HG03025 (cell line): ENCODE data around the gene LYPD5.
A peak's percentile ranks its signal among the peaks of the same experiment; 100 is the strongest.
"Not testable (repeated sequence)": the region's sequence is repeated elsewhere in the genome, so short reads cannot be mapped to it uniquely, and the experiment has no call there.

Experiments used
- ATAC-seq: cut with Tn5 transposase; IDR thresholded peaks from one replicate; pipeline ENCODE4 v1.9.1; 2021; ENCODE audit warnings: mild to moderate bottlenecking, moderate library complexity; ENCODE audit not compliant: unreplicated experiment, low FRiP score

The LYPD5 gene, protein sequence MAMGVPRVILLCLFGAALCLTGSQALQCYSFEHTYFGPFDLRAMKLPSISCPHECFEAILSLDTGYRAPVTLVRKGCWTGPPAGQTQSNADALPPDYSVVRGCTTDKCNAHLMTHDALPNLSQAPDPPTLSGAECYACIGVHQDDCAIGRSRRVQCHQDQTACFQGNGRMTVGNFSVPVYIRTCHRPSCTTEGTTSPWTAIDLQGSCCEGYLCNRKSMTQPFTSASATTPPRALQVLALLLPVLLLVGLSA

DNA sequence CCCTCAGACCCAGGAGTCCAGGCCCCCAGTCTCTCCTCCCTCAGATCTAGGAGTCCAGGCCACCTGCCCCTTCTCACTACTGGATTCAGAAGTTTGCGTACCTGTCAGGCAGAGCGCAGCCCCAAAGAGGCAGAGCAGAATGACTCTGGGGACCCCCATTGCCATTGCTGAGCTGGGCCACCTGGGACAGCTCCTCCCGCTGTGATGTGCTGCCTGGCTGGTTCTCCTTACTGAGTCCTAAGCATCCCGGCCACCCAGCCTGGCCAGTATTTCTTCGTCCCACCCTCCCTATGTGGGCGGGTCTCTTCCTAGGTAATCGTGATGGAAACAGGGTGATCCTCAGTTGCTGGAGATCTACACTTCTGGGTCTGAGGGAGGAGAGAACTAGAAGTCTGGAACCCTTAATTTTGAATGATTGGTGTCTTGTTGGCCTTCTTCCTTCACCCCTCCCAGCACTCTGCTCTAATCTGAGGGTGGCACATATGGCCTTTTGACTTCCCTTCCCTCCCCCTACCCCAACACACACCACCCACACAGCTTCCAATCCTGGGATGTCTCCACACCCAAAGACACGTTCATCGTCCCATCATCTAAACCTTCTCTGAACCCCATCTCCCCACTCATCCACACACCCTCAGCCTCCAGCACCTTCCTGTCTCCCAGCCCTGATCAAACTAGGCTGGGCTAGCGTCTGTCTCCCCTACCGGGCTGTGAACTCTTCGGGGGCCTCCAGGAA, at the start of gene LYPD5:
LYPD5 (minus strand) TSS at position 232 of the 736 bp plus-strand sequence; CDS start at position 165, 67 bp downstream.
- ATAC-seq, result no peak

DNA sequence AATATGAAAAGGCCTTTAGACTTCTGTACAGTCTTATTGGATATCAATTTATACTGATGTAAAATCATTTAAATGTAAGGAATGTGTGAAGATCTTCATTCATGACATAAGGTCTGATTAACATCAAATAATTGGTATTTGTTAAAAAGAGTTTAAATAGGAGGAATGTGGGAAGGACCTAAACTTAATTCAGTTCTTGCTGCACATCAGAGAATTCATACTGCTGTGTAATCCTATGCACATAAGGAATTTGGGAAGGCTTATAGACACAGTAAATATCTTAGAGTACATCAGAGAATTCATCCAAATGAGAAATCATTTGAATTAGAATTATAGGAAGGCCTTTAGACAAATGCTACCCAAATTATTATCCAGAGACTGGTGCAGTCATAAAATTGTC, 46.6 kb upstream of the LYPD5 start:
- ATAC-seq, result no peak

DNA sequence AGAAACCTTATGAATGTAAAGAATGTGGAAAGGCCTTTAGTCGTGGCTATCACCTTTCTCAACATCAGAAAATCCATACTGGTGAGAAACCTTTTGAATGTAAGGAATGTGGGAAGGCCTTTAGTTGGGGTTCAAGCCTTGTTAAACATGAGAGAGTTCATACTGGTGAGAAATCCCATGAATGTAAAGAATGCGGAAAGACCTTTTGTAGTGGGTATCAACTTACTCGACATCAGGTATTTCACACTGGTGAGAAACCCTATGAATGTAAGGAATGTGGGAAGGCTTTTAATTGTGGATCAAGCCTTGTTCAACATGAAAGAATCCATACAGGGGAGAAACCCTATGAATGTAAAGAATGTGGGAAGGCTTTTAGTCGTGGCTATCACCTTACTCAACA, 45.6 kb upstream of the LYPD5 start:
- no peak for ATAC-seq

DNA sequence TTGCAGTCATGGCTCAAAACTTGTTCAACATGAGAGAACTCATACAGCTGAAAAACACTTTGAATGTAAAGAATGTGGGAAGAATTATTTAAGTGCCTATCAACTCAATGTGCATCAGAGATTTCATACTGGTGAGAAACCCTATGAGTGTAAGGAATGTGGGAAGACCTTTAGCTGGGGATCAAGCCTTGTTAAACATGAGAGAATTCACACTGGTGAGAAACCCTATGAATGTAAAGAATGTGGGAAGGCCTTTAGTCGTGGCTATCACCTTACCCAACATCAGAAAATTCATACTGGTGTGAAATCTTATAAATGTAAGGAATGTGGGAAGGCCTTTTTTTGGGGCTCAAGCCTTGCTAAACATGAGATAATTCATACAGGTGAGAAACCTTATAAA, 45.0 kb upstream of the LYPD5 start:
- no peak for ATAC-seq

DNA sequence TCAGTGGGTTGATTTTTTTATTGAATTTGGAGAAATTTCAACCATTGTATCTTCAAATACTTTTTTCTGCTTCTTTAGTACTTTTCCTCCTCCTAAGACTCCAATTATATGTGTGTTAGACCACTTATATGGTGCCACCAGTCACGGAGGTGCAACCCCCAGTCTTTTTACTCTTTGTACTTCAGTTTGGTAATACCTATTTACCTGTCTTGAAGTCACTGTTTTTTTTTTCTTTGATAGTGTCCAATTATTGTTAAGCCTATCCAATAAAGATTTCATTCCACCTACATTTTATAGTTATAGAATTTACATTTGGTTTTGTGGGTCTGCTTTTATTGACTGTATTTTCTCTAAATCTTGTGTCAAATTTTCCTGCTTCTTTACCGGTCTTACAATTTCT, 39.8 kb upstream of the LYPD5 start:
- no peak for ATAC-seq

DNA sequence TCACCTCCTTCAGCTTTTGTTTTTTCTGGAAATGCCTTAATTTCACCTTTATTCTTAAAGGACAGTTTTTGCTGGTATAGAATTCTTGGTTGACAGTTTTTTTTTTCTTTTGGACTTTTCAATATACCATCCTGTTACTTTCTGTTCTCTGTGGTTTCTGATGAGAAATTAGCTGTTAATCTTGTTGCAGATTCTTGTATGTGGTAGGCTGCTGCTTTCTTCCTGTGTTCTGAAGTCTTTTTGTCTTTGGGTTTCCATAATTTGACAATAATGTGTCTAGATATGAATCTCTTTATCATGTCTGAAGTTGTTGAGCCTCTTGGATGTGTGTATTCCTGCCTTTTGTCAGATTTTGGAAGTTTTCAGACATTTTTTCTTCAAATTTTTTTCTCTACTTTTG, 36.9 kb upstream of the LYPD5 start:
- no peak for ATAC-seq

DNA sequence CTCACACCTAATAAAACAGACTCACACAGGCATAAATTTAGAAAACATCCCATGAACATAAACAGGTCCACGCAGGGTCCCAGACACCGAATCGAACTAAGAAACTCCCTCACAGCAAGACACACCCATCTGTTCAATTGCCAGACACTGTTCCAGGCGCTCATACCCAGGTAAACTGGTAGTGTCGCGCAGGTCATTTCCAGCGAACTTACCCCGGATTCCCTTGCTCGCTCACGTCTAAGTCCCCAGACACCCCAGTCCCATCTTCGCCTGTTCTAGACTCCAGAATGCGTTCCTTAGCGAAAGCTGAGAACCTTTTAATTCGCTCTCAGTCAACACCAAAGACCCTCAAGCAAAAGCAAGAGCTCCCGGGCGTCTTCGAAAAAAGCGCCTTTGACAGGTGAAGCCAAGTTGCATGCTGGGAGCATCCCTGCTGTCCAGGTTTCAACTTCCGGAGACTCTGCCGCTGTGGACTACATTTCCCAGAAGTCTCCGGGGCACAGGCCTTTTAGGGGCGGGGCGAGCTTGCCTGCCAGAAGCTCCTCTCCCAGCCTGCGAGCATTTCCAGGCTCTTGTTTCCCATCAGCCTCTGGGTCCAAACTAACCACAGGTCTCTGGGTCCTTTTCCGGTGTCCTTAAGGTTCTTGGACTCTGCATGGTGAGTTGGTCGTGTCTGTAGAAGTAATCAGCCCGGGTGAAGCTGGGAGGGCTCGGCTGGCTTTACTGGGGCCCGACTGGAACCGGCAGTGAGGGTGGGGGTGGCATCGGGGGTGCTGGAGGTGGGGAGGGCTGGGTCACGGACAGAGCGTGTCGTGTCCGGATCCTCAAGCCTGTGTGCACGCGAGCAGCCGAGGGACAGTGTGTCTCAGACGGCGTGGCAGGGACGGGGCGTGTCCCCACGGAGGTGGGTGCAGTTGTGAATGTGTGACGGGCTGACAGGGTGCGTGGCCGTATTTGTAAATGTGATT, 24.8 kb upstream of the LYPD5 start, which contains the start of gene ZNF283:
ZNF283 (plus strand) TSS at position 535 of the 968 bp plus-strand sequence. CDS start 6,184 bp downstream, outside the sequence.
- peak; percentile 51 for ATAC-seq

DNA sequence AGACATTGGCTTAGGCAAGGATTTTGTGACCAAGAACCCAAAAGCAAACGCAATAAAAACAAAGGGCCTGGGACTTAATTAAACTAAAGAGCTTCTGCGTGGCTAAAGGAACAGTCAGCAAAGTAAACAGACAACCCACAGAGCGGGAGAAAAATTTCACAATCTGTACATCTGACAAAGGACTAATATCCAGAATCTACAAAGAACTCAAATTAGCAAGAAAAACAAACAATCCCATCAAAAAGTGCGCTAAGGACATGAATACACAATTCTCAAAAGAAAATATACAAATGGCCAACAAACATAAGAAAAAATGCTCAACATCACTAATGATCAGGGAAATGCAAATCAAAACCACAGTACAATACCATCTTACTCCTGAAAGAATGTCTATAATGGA, 22.3 kb upstream of the LYPD5 start:
- ATAC-seq, result not testable (repeated sequence)

DNA sequence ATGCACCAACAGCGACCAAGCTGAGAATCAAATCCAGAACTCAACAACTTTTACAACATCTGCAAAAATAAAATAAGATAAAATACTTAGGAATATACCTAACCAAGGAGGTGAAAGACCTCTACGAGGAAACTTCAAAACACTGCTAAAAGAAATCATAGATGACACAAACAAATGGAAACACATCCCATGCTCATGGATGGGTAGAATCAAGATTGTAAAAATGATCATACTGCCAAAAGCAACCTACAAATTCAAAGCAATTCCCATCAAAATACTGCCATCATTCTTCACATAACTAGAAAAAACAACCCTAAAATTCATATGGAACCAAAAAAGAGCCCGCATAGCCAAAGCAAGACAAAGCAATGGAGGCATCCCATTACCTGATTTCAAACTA, 21.6 kb upstream of the LYPD5 start:
- not testable (repeated sequence) for ATAC-seq

DNA sequence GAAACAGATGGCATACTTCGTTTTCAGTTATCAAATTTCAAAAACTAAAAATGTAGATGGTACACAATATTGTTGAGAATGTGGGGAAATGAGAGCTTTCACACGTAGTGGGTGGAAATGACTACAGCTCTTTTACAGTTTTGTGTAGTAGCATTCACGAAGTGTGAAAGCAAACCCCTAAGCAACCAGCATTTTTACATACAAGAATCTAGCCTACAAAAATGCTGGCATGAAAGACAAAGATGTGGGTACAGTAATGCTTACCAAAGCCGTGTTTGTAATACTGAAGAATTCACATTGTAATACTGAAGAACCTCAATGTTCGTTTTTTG, 18.6 kb upstream of the LYPD5 start:
- no peak for ATAC-seq

DNA sequence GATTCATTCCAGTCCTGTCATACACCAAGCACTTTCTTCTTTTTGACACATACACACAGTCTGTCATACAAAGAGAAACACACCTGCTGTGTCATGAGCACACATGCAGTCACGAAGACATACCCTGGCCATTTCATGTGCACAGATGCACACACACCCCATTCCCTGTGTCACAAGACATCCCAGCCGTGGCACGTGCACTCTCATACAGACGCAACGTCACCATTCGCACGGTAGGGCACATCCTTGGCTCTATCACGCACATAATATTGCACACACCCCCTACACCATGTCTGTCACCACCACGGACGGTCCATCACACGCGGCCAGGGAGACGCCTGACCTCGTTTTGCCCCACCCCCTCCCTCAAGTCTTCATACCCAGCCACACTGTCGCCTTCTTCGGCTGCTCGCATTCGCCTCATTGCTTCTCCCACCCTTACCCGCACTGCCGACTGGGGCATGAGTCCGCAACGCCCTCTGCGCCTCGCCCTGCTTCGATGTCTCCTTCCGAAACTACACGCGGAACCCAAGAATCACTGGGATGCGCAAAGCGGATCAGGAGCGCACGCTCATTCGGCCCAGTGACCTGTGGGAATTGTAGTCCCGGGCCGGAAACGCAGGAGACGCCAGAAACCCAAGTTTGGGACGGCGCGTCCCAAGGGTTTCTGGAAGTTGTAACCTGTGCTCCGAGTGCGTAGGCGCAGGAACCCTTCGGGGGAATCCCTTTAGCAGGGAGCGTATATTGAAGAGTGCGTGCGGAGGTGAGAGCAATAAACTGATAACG, 18.0 kb upstream of the LYPD5 start:
- ATAC-seq, result no peak

DNA sequence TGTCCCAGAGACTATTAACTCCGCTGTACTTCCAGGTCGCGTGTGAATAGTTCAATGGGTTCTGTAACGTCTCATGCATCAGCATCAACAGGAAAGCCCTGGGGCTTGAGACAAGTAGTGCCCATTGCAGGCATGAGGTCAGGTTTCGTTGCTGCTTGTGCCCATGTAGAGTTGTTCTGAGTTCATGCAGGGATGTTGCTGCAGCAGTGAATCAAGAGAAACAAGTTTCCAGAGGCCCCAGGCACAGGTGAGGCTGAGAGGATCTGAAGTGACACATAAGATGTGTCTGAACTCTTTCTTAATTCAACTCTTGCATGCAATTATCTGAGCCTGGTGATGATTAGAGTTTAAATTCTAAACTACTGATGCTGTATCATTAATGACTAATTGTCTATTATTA, 16.3 kb upstream of the LYPD5 start:
- no peak for ATAC-seq

DNA sequence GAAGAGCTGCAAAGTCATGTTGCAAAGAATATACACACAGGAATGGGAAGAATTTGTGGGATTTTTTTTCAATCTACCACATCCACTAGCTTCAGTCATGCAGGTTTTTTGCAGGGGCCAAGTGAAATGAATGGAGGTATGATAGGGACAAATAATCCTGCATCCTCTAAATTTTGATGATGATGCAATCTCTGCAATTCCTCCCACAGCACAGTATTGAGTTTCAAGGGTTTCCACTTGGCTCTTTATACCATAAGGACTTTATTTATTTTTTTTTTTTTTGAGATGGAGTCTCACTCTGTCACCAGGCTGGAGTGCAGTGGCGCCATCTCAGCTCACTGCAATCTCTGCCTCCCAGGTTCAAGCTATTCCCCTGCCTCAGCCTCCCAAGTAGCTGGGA, 15.2 kb upstream of the LYPD5 start:
- not testable (repeated sequence) for ATAC-seq

DNA sequence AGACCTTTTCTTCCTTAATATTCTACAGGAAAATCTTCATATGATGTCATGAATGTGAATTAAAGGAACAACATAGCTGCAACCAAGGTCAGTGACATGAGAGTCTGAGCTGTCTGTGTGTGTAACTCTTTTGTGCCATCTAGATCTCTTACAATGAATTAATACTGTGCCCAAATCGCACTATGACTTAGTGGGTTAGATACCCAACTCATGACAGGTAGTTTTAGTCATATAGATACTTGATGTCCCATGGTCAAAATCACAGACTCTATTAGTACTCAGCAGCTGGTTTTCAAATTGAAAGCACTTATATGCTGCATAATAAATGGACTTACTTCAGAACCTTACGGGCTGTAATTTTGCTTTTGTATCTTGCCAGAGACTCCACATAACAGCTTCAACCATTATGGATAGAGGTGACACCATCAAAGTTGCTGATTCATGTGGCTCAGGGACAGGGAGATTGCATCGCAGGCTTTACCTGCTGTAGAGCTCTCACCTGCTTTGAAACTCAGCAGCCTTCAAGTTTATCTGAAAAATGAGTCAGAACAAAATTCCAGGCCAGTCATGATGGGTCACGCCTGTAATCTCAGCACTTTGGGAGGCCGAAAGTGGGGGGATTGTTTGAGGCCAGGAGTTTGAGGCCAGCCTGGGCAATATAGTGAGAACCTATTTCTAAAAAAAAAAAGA, 12.6 kb upstream of the LYPD5 start:
- ATAC-seq, result no peak

DNA sequence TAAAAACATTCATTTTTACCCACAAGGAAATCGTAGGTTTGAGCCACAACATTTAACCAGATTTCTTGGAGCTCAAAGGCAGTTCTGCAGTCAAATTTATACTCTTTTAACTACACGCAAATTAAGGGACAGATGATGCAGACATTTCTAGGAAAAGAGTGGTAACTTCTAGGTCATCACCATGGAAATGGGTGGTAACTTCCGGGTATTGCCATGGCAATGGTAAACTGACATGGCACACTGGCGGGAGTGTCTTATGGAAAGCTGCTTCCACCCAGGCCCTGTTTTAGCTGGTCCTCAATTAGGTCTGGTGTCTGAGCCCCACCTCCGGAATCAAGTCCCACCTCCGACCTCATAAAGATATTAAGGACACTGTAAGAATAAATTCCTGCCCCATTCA, 10.4 kb upstream of the LYPD5 start:
- ATAC-seq, result no peak

DNA sequence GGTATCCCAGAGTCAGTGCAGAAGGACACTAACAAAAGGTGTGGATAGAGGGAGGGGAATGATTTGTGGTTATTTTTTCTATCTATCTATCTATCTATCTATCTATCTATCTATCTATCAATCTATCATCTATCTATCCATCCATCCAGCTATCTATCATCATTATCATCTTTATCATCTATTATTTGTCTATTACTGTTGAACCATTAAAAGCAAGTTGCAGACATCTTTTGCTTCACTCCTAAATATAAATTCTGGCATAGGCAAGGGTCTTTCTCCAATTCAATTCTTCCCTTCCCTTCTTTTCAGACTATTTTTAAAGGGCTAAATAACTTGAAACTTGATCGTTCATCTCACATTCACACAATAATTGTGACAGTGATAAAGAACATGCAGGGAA, 10.0 kb upstream of the LYPD5 start:
- no peak for ATAC-seq

DNA sequence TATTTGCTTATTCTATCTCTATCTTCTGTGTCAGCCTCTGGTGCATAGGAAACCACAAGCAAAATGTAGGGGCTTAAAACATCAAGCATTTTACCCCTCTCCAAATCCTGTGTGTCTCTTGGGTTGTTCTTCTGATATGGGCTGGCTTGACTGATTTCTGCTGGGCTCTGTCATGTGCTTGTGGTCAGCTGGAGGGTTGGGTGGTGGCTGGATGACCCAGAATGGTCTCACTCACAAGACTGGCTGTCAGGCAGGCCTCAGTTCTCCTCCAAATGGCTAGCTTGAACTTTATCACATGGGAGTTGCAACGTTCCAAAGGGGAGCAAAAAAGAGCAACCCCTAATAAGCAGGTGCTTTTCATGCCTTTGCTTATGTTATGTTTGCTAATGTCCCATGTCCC, 9.6 kb upstream of the LYPD5 start:
- no peak for ATAC-seq

DNA sequence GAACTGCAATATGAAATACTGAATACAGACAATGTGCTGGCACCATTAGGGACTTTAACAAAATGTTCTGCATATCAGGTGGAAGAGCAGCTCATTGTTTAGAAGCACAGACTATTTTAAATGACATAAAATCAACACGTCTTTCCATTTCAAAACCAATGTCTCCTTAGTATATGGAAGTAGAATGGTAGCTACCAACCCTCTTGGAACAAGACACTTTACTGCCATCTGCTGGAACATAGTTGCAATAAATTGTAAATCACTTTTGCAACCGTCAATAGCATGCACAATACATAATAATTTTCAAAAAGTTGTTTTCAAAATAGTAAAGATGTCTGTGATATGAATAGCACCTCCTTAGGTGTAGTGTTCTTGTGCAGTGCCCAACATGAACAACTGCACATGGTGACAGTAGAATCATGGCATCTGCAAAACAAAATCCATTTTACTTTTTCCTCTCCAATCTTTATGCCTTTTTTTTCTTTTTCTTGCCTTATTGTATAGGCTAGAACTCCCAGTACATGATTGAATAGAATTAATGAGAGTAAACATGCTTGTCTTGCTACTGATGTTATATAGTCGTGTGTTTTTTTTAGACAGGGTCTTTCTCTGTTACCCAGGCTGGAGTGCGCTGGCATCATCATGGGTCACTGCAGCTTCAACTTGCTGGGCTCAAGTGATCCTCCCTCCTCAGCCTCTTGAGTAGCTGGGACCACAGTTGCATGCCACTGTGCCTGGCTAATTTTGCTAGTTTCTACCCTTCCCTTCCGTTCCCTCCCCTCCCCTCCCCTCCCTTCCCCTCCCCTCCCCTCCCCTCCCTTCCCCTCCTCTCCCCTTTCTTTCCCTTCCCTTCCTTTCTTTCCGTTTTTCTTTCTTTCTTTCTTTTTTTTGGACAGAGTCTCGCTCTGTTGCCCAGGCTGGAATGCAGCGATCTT, 7.8 kb upstream of the LYPD5 start:
- ATAC-seq, result no peak

DNA sequence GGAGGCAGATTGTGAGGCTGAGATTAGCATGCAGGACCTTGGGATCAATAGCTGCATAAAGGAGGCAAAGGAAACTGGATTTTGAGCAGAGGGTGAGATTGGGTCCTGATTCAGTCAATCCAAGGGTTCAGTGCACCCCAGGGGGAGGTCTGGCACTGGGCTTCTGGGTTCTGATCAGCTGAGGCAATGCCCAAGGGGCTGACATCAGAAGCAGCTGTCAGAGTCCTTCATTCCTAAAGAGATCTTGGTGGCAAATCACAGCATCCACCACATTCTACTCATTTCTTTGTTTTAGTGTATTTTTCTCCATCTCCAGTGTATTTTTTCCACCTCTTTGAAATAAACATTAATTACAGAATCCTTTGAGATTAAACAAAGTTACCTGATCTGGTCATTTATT, 5.4 kb upstream of the LYPD5 start:
- ATAC-seq, result no peak
